Stomach (tissue), 9 donors: Measurements from ENCODE around the gene MYDGF. TPM values are rescaled to one million over a fixed set of nuclear protein-coding genes. Genes with fewer than 3 reads are reported as not detected.

Experiments used
- DNase-seq, 2 donors: peaks; one replicate each; pipeline versions ENCODE4 v3.0.0 to v3.0.0-alpha.2; 2013 to 2019
- H3K27ac ChIP-seq, 5 donors: fragments of 200-600 bp in 4 of 5; sonication (generic) in 4 of 5; one replicate each; pipeline ENCODE4 v1.5.1; 2013 to 2019; ENCODE audit warnings: mild to moderate bottlenecking in 1 of 5, moderate library complexity in 1 of 5
- H3K27me3 ChIP-seq, 3 donors: fragments of 200-600 bp; sonication (generic); one replicate each; pipeline ENCODE4 v1.5.1; 2017 to 2019; ENCODE audit warnings: mixed run types in 1 of 3
- H3K36me3 ChIP-seq, 4 donors: fragments of 200-600 bp; sonication (generic); 1 replicate in 3 of 4; 2 replicates in 1 of 4; pipeline ENCODE4 v1.5.1; 2016 to 2019
- H3K4me1 ChIP-seq, 4 donors: fragments of 200-600 bp; sonication (generic); one replicate each; pipeline ENCODE4 v1.5.1; 2016 to 2019
- H3K4me3 ChIP-seq, 4 donors: fragments of 200-600 bp; sonication (generic) in 3 of 4; one replicate each; pipeline ENCODE4 v1.5.1; 2016 to 2019; ENCODE audit warnings: mild to moderate bottlenecking in 1 of 4
- H3K9me3 ChIP-seq, 4 donors: fragments of 200-600 bp; sonication (generic); one replicate each; pipeline ENCODE4 v1.5.1; 2016 to 2019
- CTCF ChIP-seq, 7 experiments: fragments of 450-650 bp in 4 of 7; fragments of 200-600 bp in 3 of 7; sonication (generic) in 3 of 7; IDR thresholded peaks; one replicate each; pipeline ENCODE4 v1.5.1; 2016 to 2019; ENCODE audit warnings: antibody characterized with exemption in 7 of 7, control low read depth in 2 of 7, mild to moderate bottlenecking in 1 of 7
- EP300 ChIP-seq: sonication (generic); formaldehyde crosslinking; IDR thresholded peaks from one replicate; pipeline ENCODE4 v1.6.1; 2017; ENCODE audit warnings: antibody characterized with exemption
- POLR2A ChIP-seq, 4 donors: fragments of 450-650 bp; IDR thresholded peaks; one replicate each; pipeline ENCODE4 v1.6.1; 2016; ENCODE audit warnings: antibody characterized with exemption in 4 of 4, control low read depth in 2 of 4, mild to moderate bottlenecking in 1 of 4, moderate library complexity in 1 of 4
- POLR2AphosphoS5 ChIP-seq, 3 donors: sonication (generic); formaldehyde crosslinking; IDR thresholded peaks; one replicate each; pipeline ENCODE4 v1.6.1; 2016; ENCODE audit warnings: antibody characterized with exemption in 3 of 3
- WGBS, 5 donors: extraction: QIAGEN DNeasy Blood & Tissue Kit in 3 of 5; methylation state at CpG; one replicate each; pipeline versions ENCODE4 v1.1.5 to v1.1.7; 2013 to 2018; 5-methylcytosine and 5-hydroxymethylcytosine counted together
- intact Hi-C: fragments of 100-400 bp; cut with DNase I; formaldehyde crosslinking; loops from one replicate; pipeline ENCODE4 v1.15.1; 2023; ENCODE audit warnings: low total_unique reads
- polyA plus RNA-seq, 3 donors: library from polyadenylated mRNA; stranded (reverse); fragments of 200-250 nt; gene quantifications; one replicate each; pipeline ENCODE4 v1.2.3, GENCODE V29; 2013
- total RNA-seq, 5 donors: library from RNA; depleted of rRNA; stranded (reverse); fragments of >200 nt; gene quantifications; one replicate each; pipeline versions ENCODE4 v1.1.0 to v1.2.3, GENCODE V29; 2014 to 2016
- donor health status: healthy with polysubstance abuse.
- donor health status: Bipolar disorder and iron deficiency.
- donor health status: healthy.

MYDGF gene
- total and polyA plus RNA-seq, 8 donors, result 41.4 to 86.6 (median 72.3) TPM

GRCh38 chr19:4618019-4618418, 52.1 kb downstream of the MYDGF start:
- Histone ChIP-seq H3K4me1 (no peaks in the 10 kb centered on the region), H3K36me3 (no peaks in the 10 kb centered on the region), H3K27me3 (peaks cover 0 to 43% (median 15%) of the 10 kb centered on the region in 3 donors), H3K4me3 (no peak overlapping the region), H3K9me3 (no peaks in the 10 kb centered on the region), H3K27ac (no peak overlapping the region)
- TF ChIP-seq EP300, result no peak
- no peak for TF ChIP-seq POLR2AphosphoS5 (IDR thresholded peaks at IDR 0.05)
- no peak for TF ChIP-seq POLR2A (IDR thresholded peaks at IDR 0.05)
- TF ChIP-seq CTCF (IDR thresholded peaks at IDR 0.05), result no peak
- DNase-seq, result no peak
- 32 to 43% (median 42%) methylated on average over 6 of the region's 6 CpGs for WGBS, 5 donors
- intact Hi-C loops, result no loop called here

- no peaks in the 10 kb centered on the region for H3K9me3 ChIP-seq
- intact Hi-C loops, result no loop called here
- TF ChIP-seq POLR2A (IDR thresholded peaks at IDR 0.05) (no peak), EP300 (no peak), CTCF (IDR thresholded peaks at IDR 0.05) (no peak), POLR2AphosphoS5 (IDR thresholded peaks at IDR 0.05) (no peak)
- DNase-seq, result no peak
- H3K27ac ChIP-seq, result no peak overlapping the region
- peaks cover 0 to 16% (median 5%) of the 10 kb centered on the region in 4 donors for H3K4me1 ChIP-seq
- WGBS, 5 donors, result 91 to 92% (median 91%) methylated on average over 8 of the region's 8 CpGs
- no peaks in the 10 kb centered on the region for H3K36me3 ChIP-seq
- peaks cover 0 to 26% (median 11%) of the 10 kb centered on the region in 3 donors for H3K27me3 ChIP-seq
- H3K4me3 ChIP-seq, result no peak overlapping the region
Observed at GRCh38 chr19:4613254-4613751, 56.8 kb downstream of the MYDGF start.

- Histone ChIP-seq H3K4me1 (peaks cover 4 to 24% (median 13%) of the 10 kb centered on the region in 4 donors), H3K4me3 (no peak overlapping the region), H3K27ac (no peak overlapping the region), H3K36me3 (no peaks in the 10 kb centered on the region), H3K9me3 (no peaks in the 10 kb centered on the region), H3K27me3 (peaks cover 0 to 45% (median 33%) of the 10 kb centered on the region in 3 donors)
- peak in 1 of 2 donors; percentile 45 for DNase-seq
- intact Hi-C loops, result no loop called here
- 11 to 19% (median 13%) methylated on average over 12 to 15 of the region's 15 CpGs for WGBS, 5 donors
- TF ChIP-seq CTCF (IDR thresholded peaks at IDR 0.05) (no peak), POLR2A (IDR thresholded peaks at IDR 0.05) (no peak), EP300 (no peak), POLR2AphosphoS5 (IDR thresholded peaks at IDR 0.05) (no peak)
Observed at GRCh38 chr19:4609878-4610511, 60.1 kb downstream of the MYDGF start.

Other genes starting within 250 kb of the MYDGF start
- gene UBXN6, start 212.5 kb downstream of the MYDGF start, total RNA-seq, result 100 to 1,000 TPM in 1 of 5 donors, 10 to 100 TPM in 4; 19.3 to 208 (median 73.7) TPM
- 100 to 1,000 TPM; 112 to 148 (median 138) TPM for gene UBXN6, start 212.5 kb downstream of the MYDGF start, polyA plus RNA-seq
- 10 to 100 TPM; 26.8 to 85.2 (median 33.9) TPM for gene HDGFL2, start 198.0 kb downstream of the MYDGF start, total RNA-seq
- gene HDGFL2, start 198.0 kb downstream of the MYDGF start, polyA plus RNA-seq, result 100 to 1,000 TPM in 1 of 3 donors, 10 to 100 TPM in 2; 25.5 to 127 (median 55.5) TPM
- gene PLIN4, start 151.9 kb downstream of the MYDGF start, total RNA-seq, result 10 to 100 TPM in 3 of 5 donors, 1 to 10 TPM in 2; 9.0 to 64.7 (median 24.9) TPM
- 10 to 100 TPM in 1 of 3 donors, 1 to 10 TPM in 2; 3.5 to 13.2 (median 6.8) TPM for gene PLIN4, start 151.9 kb downstream of the MYDGF start, polyA plus RNA-seq
- gene PLIN5, start 135.1 kb downstream of the MYDGF start, total RNA-seq, result 100 to 1,000 TPM in 1 of 5 donors, 10 to 100 TPM in 2, 1 to 10 TPM in 2; 1.4 to 114 (median 37.8) TPM
- gene PLIN5, start 135.1 kb downstream of the MYDGF start, polyA plus RNA-seq, result 10 to 100 TPM; 23.8 to 37.9 (median 25.3) TPM
- 10 to 100 TPM in 1 of 5 donors, 1 to 10 TPM in 3, not detected in 1; 4.2 to 17.2 (median 7.3) TPM for gene LRG1, start 130.3 kb downstream of the MYDGF start, total RNA-seq
- 10 to 100 TPM in 2 of 3 donors, 1 to 10 TPM in 1; 2.1 to 23.3 (median 16.1) TPM for gene LRG1, start 130.3 kb downstream of the MYDGF start, polyA plus RNA-seq
- gene SEMA6B, start 110.7 kb downstream of the MYDGF start, total RNA-seq, result 1 to 10 TPM in 4 of 5 donors, not detected in 1; 1.2 to 6.7 (median 2.1) TPM
- 1 to 10 TPM; 1.7 to 2.1 (median 1.9) TPM for gene SEMA6B, start 110.7 kb downstream of the MYDGF start, polyA plus RNA-seq
- gene TNFAIP8L1, start 30.8 kb downstream of the MYDGF start, total RNA-seq, result 10 to 100 TPM in 2 of 5 donors, 1 to 10 TPM in 3; 7.0 to 43.4 (median 9.5) TPM
- gene TNFAIP8L1, start 30.8 kb downstream of the MYDGF start, polyA plus RNA-seq, result 1 to 10 TPM; 5.3 to 5.5 (median 5.4) TPM
- gene DPP9, start 53.5 kb upstream of the MYDGF start, total RNA-seq, result 100 to 1,000 TPM in 2 of 5 donors, 10 to 100 TPM in 3; 24.6 to 178 (median 82.1) TPM
- gene DPP9, start 53.5 kb upstream of the MYDGF start, polyA plus RNA-seq, result 10 to 100 TPM; 18.7 to 30.2 (median 24.6) TPM
- 10 to 100 TPM in 3 of 5 donors, 1 to 10 TPM in 2; 8.8 to 30.7 (median 12.8) TPM for gene FEM1A, start 121.4 kb upstream of the MYDGF start, total RNA-seq
- 1 to 10 TPM; 3.5 to 4.0 (median 3.8) TPM for gene FEM1A, start 121.4 kb upstream of the MYDGF start, polyA plus RNA-seq
- 10 to 100 TPM in 3 of 5 donors, 1 to 10 TPM in 2; 1.8 to 46.9 (median 19.6) TPM for gene TICAM1, start 161.4 kb upstream of the MYDGF start, total RNA-seq
- gene TICAM1, start 161.4 kb upstream of the MYDGF start, polyA plus RNA-seq, result 10 to 100 TPM; 11.6 to 16.2 (median 13.7) TPM
- 10 to 100 TPM in 4 of 5 donors, 1 to 10 TPM in 1; 8.9 to 42.6 (median 16.3) TPM for gene PLIN3, start 197.3 kb upstream of the MYDGF start, total RNA-seq
- gene PLIN3, start 197.3 kb upstream of the MYDGF start, polyA plus RNA-seq, result 10 to 100 TPM; 39.2 to 55.3 (median 44.0) TPM
- gene ARRDC5, start 232.6 kb upstream of the MYDGF start, total RNA-seq, result under 1 TPM in 1 of 5 donors, not detected in 4; 0.73 TPM
- under 1 TPM in 1 of 3 donors, not detected in 2; 0.20 TPM for gene ARRDC5, start 232.6 kb upstream of the MYDGF start, polyA plus RNA-seq
- gene UHRF1, start 239.2 kb upstream of the MYDGF start, total RNA-seq, result 10 to 100 TPM in 1 of 5 donors, 1 to 10 TPM in 2, under 1 TPM in 2; 0.58 to 20.5 (median 6.4) TPM
- 1 to 10 TPM; 2.0 to 4.4 (median 3.8) TPM for gene UHRF1, start 239.2 kb upstream of the MYDGF start, polyA plus RNA-seq